Measurements from ENCODE around the gene ARIH2. TPM values are rescaled to one million over a fixed set of nuclear protein-coding genes. Genes with fewer than 3 reads are reported as not detected.

The ARIH2 gene
- total and polyA plus RNA-seq, 2 of the 8 experiments (the other 6 are each of a cell fraction or from before 2014, with no cell fraction given), result 72.9 to 136 TPM

DNA sequence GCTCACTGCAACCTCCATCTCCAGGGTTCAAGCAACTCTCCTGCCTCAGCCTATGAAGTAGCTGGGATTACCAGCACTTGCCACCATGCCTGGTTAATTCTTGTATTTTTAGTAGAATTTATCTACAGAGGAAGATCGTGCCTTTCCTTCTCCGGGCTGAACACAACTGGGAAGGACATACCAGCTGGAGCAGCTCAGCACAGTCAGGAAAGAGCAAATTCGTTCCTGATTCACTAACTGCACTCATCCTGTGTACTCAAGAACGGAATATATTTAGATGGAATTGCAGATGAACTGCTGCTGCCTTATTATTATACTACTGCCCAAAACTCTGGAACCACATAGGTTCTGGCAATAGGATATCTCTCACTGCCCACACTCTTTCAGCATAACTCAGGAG lies 44.3 kb downstream of the ARIH2 start:
- Histone ChIP-seq H3K27me3 (replicated peaks in 1 of 4; ENCODE audit: control insufficient read depth in 3 of 4, extremely low read depth in 1 of 4, insufficient read depth in 3 of 4, low read length in 3 of 4) (no peaks in the 10 kb centered on the region), H4K5ac (ENCODE audit: insufficient read length, low read depth, low read length) (no peak overlapping the region), H3K18ac (ENCODE audit: extremely low read depth, low read length) (no peak overlapping the region), H3K4me3 (ENCODE audit: extremely low read depth in 1 of 4, insufficient read depth in 2 of 4, low read depth in 3 of 4, low read length in 4 of 4) (no peak overlapping the region), H4K8ac (ENCODE audit: extremely low read depth, insufficient read depth, low read length) (no peak overlapping the region), H3K9ac (replicated peaks in 1 of 4; ENCODE audit: extremely low read depth in 1 of 4, low read depth in 3 of 4, low read length in 3 of 4) (0 out of 7 replicates have a peak overlapping the region, but pooled peaks of 1 of the 4 experiments have one; percentile 18), H3K4me2 (ENCODE audit: insufficient read depth in 1 of 2, low read depth in 2 of 2, low read length in 2 of 2) (peak overlapping the region in 1 of 2 experiments; percentile 63; a peak in 2 of 4 replicates), H3K23me2 (ENCODE audit: low read depth, low read length) (no peaks in the 10 kb centered on the region), H2BK120ac (replicated peaks; ENCODE audit: low read depth, low read length) (no peak overlapping the region), H3K27ac (ENCODE audit: low read depth, low read length) (no peak overlapping the region), H3K36me3 (ENCODE audit: control insufficient read depth in 2 of 4, insufficient read depth in 4 of 4, low read length in 3 of 4) (peaks cover 2 to 27% (median 12%) of the 10 kb centered on the region in 4 experiments; a peak in 7 of 8 replicates), H4K91ac (replicated peaks; ENCODE audit: insufficient read length, low read length) (no peak overlapping the region), H2BK5ac (ENCODE audit: low read depth, low read length) (peak overlapping the region; percentile 3; the same call in 1 of the 2 replicates), H4K20me1 (replicated peaks in 1 of 2; ENCODE audit: control insufficient read depth in 1 of 2, insufficient read depth in 2 of 2, low read length in 2 of 2) (no peaks in the 10 kb centered on the region), H3K4ac (replicated peaks; ENCODE audit: insufficient read length, low read depth, low read length) (no peak overlapping the region), H3K4me1 (replicated peaks in 1 of 4; ENCODE audit: control insufficient read depth in 3 of 4, insufficient read depth in 4 of 4, low read length in 3 of 4) (peaks cover 3 to 8% (median 5%) of the 10 kb centered on the region in 4 experiments; a peak in 6 of 7 replicates), H3K9me3 (ENCODE audit: insufficient read depth in 2 of 2, low read depth in 1 of 2, low read length in 1 of 2) (no peaks in the 10 kb centered on the region), H3K56ac (replicated peaks; ENCODE audit: insufficient read length, low read depth, low read length) (no peak overlapping the region), H3K14ac (ENCODE audit: insufficient read length) (no peak overlapping the region), H3K79me1 (ENCODE audit: low read depth, low read length) (peaks cover 9% of the 10 kb centered on the region), H2BK12ac (ENCODE audit: low read depth, low read length) (peak overlapping the region; percentile 33; the same call in 1 of the 2 replicates), H3K79me2 (ENCODE audit: control insufficient read depth in 1 of 2, insufficient read depth in 2 of 2, low read length in 2 of 2) (peaks cover 0 to 4% of the 10 kb centered on the region in 2 experiments; a peak in 1 of 4 replicates), H2BK20ac (ENCODE audit: low read length) (no peak overlapping the region), H2BK15ac (ENCODE audit: low read length) (no peak overlapping the region), H2AFZ (ENCODE audit: low read length) (no peak overlapping the region), H2AK5ac (ENCODE audit: low read depth, low read length) (0 out of 2 replicates have a peak overlapping the region, but pooled peaks have one; percentile 53), H3K23ac (ENCODE audit: insufficient read length) (no peak overlapping the region)
- DNase-seq (ENCODE audit: low read depth in 1 of 2, low spot score in 2 of 2), result no peak
- FAIRE-seq, result no peak
- WGBS, 2 experiments (ENCODE audit: extremely low coverage in 1 of 2, insufficient coverage in 1 of 2, insufficient read length in 1 of 2, insufficient replicate concordance in 2 of 2, low coverage in 1 of 2, low lambda C conversion rate in 2 of 2, missing lambda C conversion rate in 1 of 2), result 81% methylated on average over 4 of the region's 4 CpGs; no CpG with 5 or more reads in 1 of the 2 experiments
- CTCF ChIA-PET (ENCODE audit: partially characterized antibody), result interaction anchor here (1.3 kb wide), 1 partner anchor 10 kb away, joined by 3 read pairs; no protein-coding TSS in a partner anchor
- POLR2A ChIA-PET (ENCODE audit: partially characterized antibody), result interaction anchor here (0.6 to 1.5 kb wide), 2 partner anchors 44 to 206 kb away, joined by 3 to 5 read pairs; partner anchors contain the start of gene WDR6
- TF ChIP-seq CBX5 (IDR thresholded peaks at IDR 0.05; ENCODE audit: low read depth, low read length) (no peak), CBX8 (IDR thresholded peaks at IDR 0.05; ENCODE audit: borderline replicate concordance, low read depth, low read length) (no peak), HDAC6 (IDR thresholded peaks at IDR 0.05; ENCODE audit: low read depth, low read length) (no peak), GABPA (IDR thresholded peaks at IDR 0.05; ENCODE audit: borderline replicate concordance, insufficient read depth, low read length) (no peak), TAF7 (optimal IDR thresholded peaks at IDR 0.05; ENCODE audit: borderline replicate concordance, low read depth, low read length) (no peak), TBP (IDR thresholded peaks at IDR 0.05; ENCODE audit: low read depth, low read length) (no peak), SIN3A (conservative IDR thresholded peaks at IDR 0.05 in 1 of 2, IDR thresholded peaks at IDR 0.05 in 1 of 2; ENCODE audit: low read depth in 1 of 2, low read length in 2 of 2) (no peak), YY1 (IDR thresholded peaks at IDR 0.05; ENCODE audit: low read depth, low read length) (no peak), PHF8 (conservative IDR thresholded peaks at IDR 0.05; ENCODE audit: low read depth, low read length) (no peak), KDM1A (IDR thresholded peaks at IDR 0.05; ENCODE audit: borderline replicate concordance, low read length) (no peak), TCF12 (IDR thresholded peaks at IDR 0.05; ENCODE audit: low read depth, low read length) (no peak), SIRT6 (IDR thresholded peaks at IDR 0.05; ENCODE audit: low read length) (no peak), KDM5A (IDR thresholded peaks at IDR 0.05; ENCODE audit: low read length) (no peak), RXRA (IDR thresholded peaks at IDR 0.05; ENCODE audit: insufficient read depth, low read depth, low read length) (no peak)

All from H1 (cell line).